OCI-LY7 (cell line): Measurements from ENCODE around the gene HAT1.

Experiments
- CTCF ChIP-seq: fragments of 200-600 bp; sonication (generic); conservative IDR thresholded peaks from 2 replicates; pipeline ENCODE4 v1.5.1; 2014; ENCODE audit warnings: mild to moderate bottlenecking, antibody characterized with exemption, low read length, moderate library complexity, mixed read lengths
- EZH2phosphoT487 ChIP-seq: fragments of 200-600 bp; sonication (generic); IDR thresholded peaks from 2 replicates; pipeline ENCODE4 v1.6.1; 2018; ENCODE audit warnings: low read depth, borderline replicate concordance, mild to moderate bottlenecking, mixed run types, antibody characterized with exemption, low read length, moderate library complexity, mixed read lengths

- TF ChIP-seq CTCF (no peak), EZH2phosphoT487 (no peak)
Observed at GRCh38 chr2:171939058-171939742, 16.9 kb downstream of the HAT1 start.
